ENCODE data around the gene ZSCAN31.

- TF ChIP-seq, protein P1, sequence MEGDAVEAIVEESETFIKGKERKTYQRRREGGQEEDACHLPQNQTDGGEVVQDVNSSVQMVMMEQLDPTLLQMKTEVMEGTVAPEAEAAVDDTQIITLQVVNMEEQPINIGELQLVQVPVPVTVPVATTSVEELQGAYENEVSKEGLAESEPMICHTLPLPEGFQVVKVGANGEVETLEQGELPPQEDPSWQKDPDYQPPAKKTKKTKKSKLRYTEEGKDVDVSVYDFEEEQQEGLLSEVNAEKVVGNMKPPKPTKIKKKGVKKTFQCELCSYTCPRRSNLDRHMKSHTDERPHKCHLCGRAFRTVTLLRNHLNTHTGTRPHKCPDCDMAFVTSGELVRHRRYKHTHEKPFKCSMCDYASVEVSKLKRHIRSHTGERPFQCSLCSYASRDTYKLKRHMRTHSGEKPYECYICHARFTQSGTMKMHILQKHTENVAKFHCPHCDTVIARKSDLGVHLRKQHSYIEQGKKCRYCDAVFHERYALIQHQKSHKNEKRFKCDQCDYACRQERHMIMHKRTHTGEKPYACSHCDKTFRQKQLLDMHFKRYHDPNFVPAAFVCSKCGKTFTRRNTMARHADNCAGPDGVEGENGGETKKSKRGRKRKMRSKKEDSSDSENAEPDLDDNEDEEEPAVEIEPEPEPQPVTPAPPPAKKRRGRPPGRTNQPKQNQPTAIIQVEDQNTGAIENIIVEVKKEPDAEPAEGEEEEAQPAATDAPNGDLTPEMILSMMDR (IDR thresholded peaks at IDR 0.05 in 8 of 11, conservative IDR thresholded peaks at IDR 0.05 in 3 of 11), result no peak
- TF ChIP-seq POLR2A (IDR thresholded peaks at IDR 0.05) (no peak), POLR2AphosphoS5 (IDR thresholded peaks at IDR 0.05) (no peak)
These were observed 1.5 kb downstream of the ZSCAN31 start for GRCh38 chr6:28334286-28335039.
